A549 (cell line): ENCODE measurements around the gene EMSY.

ENCODE experiments used
- FOSL2 ChIP-seq, 2 experiments: fragments of 450-650 bp in 1 of 2; fragments of >200 bp in 1 of 2; sonication (Bioruptor Twin) in 1 of 2; formaldehyde crosslinking; IDR thresholded peaks; 2 replicates each; pipeline versions ENCODE4 v1.5.0 to v1.6.1; 2016 to 2020; ENCODE audit warnings: mild to moderate bottlenecking in 1 of 2, moderate library complexity in 1 of 2
- MYC ChIP-seq: IDR thresholded peaks from 2 replicates; pipeline ENCODE4 v1.6.1; 2012; ENCODE audit warnings: mild to moderate bottlenecking, inconsistent platforms, low read length, improper control_type of control experiment, borderline replicate concordance
- RFX5 ChIP-seq: fragments of 450-650 bp; IDR thresholded peaks from 2 replicates; pipeline ENCODE4 v1.7.1; 2014; ENCODE audit warnings: antibody characterized with exemption, mild to moderate bottlenecking, moderate library complexity
- TF ChIP-seq, protein P1 (sequence below): fragments of >200 bp; sonication (Bioruptor Twin); formaldehyde crosslinking; IDR thresholded peaks from 3 replicates; pipeline ENCODE4 v1.5.1; 2016

DNA sequence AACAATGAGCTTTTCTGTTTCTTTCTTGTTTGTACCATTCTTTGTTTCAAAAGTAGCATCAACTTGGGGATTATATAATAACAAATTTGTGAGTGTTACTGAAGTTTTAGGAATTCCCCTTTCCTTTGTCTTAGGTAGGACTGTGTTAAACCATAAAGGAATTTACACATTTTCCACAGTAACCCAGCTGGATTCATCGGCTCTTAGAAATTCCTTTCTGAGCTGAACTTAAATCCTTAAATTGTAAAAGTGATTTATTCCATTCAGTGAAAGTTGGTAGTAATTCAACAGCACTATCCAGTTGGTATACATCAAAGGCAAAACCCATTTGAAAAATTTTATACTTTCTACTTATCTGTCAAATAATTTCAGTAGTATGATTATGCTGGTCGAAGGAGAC is 11.8 kb downstream of the EMSY start:
- no peak for TF ChIP-seq MYC
- TF ChIP-seq, protein P1, sequence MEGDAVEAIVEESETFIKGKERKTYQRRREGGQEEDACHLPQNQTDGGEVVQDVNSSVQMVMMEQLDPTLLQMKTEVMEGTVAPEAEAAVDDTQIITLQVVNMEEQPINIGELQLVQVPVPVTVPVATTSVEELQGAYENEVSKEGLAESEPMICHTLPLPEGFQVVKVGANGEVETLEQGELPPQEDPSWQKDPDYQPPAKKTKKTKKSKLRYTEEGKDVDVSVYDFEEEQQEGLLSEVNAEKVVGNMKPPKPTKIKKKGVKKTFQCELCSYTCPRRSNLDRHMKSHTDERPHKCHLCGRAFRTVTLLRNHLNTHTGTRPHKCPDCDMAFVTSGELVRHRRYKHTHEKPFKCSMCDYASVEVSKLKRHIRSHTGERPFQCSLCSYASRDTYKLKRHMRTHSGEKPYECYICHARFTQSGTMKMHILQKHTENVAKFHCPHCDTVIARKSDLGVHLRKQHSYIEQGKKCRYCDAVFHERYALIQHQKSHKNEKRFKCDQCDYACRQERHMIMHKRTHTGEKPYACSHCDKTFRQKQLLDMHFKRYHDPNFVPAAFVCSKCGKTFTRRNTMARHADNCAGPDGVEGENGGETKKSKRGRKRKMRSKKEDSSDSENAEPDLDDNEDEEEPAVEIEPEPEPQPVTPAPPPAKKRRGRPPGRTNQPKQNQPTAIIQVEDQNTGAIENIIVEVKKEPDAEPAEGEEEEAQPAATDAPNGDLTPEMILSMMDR, result no peak
- no peak for TF ChIP-seq FOSL2 (IDR thresholded peaks at IDR 0.05)
- no peak for TF ChIP-seq FOSL2 (CRISPR knock-in tag; IDR thresholded peaks at IDR 0.05)
- TF ChIP-seq RFX5, result no peak
